GM19455 (cell line): ENCODE measurements around the gene C10orf90.

Experiments
- ATAC-seq: cut with Tn5 transposase; IDR thresholded peaks from one replicate; pipeline ENCODE4 v1.9.1; 2021; ENCODE audit not compliant: unreplicated experiment

Gene C10orf90

DNA sequence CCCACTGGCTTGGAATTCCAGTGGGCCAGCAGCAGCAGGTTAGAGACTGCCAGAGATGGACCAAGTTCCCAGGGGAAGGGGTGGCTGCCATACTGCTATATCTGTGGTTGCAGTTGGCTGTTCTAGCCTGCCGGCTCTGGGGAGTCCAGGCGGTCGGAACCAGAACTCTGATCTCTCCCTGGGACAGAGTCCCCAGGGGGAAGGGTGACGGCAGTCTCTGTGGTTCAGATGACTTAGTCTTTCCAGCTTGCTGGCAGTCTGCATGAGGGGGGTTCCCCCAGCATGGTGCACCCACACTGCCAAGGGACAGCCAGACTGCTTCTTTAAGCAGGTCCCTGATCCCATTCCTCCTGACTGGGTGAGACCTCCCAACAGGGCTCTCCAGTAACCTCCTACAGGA is 82.5 kb downstream of the C10orf90 start:
- no peak for ATAC-seq

- ATAC-seq: no peak
Observed at GRCh38 chr10:126586878-126587277, 83.6 kb downstream of the C10orf90 start.

DNA sequence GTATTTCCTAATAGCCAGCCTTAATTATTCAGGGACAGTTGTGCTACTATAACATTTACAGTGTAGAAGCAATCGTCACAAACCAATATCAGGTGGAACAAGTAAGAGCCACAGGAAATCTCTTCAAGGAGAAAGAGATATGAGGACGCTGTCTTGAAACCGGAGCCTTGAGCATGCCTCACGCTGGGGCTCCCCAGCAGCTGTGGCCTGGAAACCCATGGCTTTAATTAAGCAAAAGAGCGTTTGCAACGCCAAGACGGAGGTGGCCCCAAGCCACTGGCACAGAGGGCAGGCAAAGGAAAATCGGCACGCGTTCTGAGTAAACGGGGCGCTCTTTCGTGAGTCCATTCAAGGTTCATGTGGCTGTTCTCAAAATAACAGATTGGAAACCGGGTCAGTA is 84.4 kb downstream of the C10orf90 start:
- ATAC-seq: no peak

GRCh38 chr10:126585249-126586017 is 85.1 kb downstream of the C10orf90 start:
- no peak for ATAC-seq

GRCh38 chr10:126584836-126585235 is 85.7 kb downstream of the C10orf90 start:
- no peak for ATAC-seq

- no peak for ATAC-seq
Observed at GRCh38 chr10:126583552-126584200, 86.8 kb downstream of the C10orf90 start.

GRCh38 chr10:126581648-126582046 is 88.8 kb downstream of the C10orf90 start:
- no peak for ATAC-seq

DNA sequence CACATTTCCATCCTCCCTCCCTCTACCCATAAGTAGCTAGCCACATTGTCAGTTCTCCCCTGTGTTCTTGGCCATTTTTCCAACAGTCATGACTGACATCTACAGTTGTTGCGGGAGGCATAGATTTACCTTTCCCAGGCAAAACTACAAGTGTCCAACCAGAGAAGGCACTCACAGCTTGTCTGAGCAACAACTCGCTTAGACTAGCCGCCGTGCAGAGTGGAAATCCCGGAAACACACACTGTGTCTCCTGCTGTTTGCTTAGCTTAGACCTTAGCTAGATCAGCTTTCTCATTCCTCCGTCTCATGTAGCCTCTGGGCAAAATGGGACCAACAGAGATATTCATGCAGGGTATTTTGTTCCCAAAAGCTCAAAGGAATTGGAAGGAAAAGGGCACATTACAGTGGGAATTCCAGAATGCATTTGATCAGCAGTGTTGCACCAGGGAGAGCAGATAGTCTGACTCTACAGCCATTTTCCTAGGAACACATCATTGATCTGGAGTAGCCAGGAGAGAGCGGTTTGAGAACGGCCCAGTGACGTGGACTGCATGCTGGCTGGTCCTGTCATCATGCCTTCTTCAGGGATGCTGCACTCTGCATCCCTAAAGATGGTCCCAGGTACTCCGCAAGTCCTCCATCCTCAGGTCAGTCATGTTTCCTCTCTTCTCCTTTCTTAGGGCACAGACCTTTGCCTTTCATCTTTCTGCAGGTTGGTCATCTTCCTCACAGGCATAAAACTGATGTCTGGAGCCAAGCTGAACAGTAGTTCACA is 89.4 kb downstream of the C10orf90 start:
- no peak for ATAC-seq

GRCh38 chr10:126576336-126576735 is 94.2 kb downstream of the C10orf90 start:
- ATAC-seq: no peak

GRCh38 chr10:126570621-126571602 is 99.6 kb downstream of the C10orf90 start:
- no peak for ATAC-seq

GRCh38 chr10:126570245-126570570 is 100.3 kb downstream of the C10orf90 start:
- ATAC-seq: no peak

- ATAC-seq: no peak
Observed at GRCh38 chr10:126569513-126570244, 100.8 kb downstream of the C10orf90 start.

GRCh38 chr10:126568809-126569385 is 101.6 kb downstream of the C10orf90 start:
- no peak for ATAC-seq

GRCh38 chr10:126565871-126566270 is 104.6 kb downstream of the C10orf90 start:
- ATAC-seq: no peak

DNA sequence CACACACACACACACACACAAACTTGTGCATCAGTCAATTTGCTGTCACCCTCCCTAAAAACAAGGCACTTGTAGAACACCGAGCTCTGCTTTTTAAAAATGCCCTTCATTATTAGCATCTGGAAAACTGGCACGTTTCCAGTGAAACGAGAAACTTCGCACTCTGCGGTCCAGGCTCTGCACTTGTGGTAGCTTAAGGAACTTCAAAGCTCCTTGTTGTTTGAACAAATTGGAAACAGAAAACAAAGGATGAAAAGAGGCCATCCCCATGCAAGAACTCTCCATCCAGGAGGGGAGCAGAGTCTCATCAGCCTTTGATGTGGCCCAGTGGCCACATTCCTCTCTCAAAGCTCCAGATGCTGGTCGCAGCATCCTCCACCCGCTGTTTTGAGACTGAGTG is 105.1 kb downstream of the C10orf90 start:
- no peak for ATAC-seq

DNA sequence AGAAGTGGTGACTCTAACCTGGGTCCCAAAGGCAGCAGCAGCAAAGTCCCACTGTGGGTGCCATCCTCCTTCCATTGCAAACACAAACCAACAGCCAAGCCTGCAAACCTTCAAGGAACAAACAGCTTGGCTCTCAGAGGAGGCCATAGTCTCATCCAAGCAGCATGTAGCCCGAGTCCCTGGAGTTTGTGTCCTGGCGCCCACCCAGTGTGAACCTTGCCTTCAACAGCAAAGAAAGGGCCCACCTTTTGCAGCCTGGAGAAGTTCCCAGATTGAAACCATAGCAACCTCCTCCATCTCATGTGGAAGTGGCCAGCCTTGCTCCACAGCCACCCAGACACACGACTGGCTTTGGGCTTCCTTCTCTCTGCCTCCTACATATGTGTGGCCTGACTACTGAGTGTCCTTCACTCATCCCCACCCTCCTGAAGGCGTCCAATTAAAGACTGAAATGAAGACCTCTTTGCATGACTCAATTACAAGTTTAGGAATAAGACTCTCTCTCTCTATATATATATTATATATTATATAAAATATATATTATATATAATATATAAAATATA is 106.1 kb downstream of the C10orf90 start:
- ATAC-seq: no peak

DNA sequence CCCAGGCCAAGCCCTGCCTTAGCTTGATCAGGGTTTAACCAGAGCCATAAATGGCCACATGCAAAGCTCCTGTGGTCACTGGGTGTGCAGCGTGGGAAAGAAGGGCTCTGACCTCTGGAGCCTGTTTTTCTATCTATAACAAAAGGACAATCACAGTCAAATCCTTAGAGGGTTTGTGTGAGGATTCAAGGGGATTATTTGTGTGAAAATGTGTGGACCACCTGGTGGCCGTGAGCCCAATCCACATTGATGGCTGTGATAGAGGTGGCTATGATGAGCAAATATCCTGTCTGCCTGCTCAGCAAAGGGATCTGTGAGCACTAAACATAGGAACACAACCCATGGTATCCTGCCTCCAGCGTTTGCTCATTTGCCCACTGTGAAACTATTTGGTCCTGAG is 107.1 kb downstream of the C10orf90 start:
- ATAC-seq: no peak

GRCh38 chr10:126561921-126562680 is 108.4 kb downstream of the C10orf90 start:
- ATAC-seq: no peak
